Right lobe of liver (tissue), 6 donors: ENCODE data around the gene SPATC1L. TPM values are rescaled to one million over a fixed set of nuclear protein-coding genes. Genes with fewer than 3 reads are reported as not detected.

Source experiments
- ATAC-seq, 4 donors: fragments of 200-7000 bp; cut with Tn5 transposase; one replicate each; pipeline ENCODE4 v1.9.1; 2020; ENCODE audit warnings: mild to moderate bottlenecking in 4 of 4, moderate library complexity in 4 of 4
- DNase-seq, 3 donors: peaks; one replicate each; pipeline ENCODE4 v3.0.0-alpha.2; 2020
- H3K27ac ChIP-seq, 3 donors: fragments of 200-600 bp; one replicate each; pipeline ENCODE4 v1.8.0; 2022
- H3K27me3 ChIP-seq, 2 donors: fragments of 200-600 bp; one replicate each; pipeline ENCODE4 v1.8.0; 2022
- H3K36me3 ChIP-seq, 4 donors: fragments of 200-600 bp; sonication (generic) in 1 of 4; one replicate each; pipeline versions ENCODE4 v1.5.1 to v1.8.0; 2017 to 2022; ENCODE audit warnings: control low read depth in 1 of 4
- H3K4me1 ChIP-seq, 4 donors: fragments of 200-600 bp; sonication (generic) in 1 of 4; one replicate each; pipeline versions ENCODE4 v1.5.1 to v1.8.0; 2017 to 2022; ENCODE audit warnings: control low read depth in 1 of 4
- H3K4me3 ChIP-seq, 3 donors: fragments of 200-600 bp; one replicate each; pipeline ENCODE4 v1.8.0; 2022
- H3K9me3 ChIP-seq, 4 donors: fragments of 200-600 bp; sonication (generic) in 1 of 4; one replicate each; pipeline versions ENCODE4 v1.5.1 to v1.8.0; 2017 to 2022; ENCODE audit warnings: control low read depth in 1 of 4
- CTCF ChIP-seq, 4 donors: fragments of 200-600 bp in 3 of 4; fragments of 450-650 bp in 1 of 4; IDR thresholded peaks; one replicate each; pipeline versions ENCODE4 v1.5.1 to v1.8.0; 2016 to 2022; ENCODE audit warnings: antibody characterized with exemption in 4 of 4, mild to moderate bottlenecking in 2 of 4
- POLR2A ChIP-seq: fragments of 450-650 bp; IDR thresholded peaks from one replicate; pipeline ENCODE4 v1.6.1; 2017; ENCODE audit warnings: antibody characterized with exemption, mild to moderate bottlenecking
- WGBS: methylation state at CpG from one replicate; pipeline ENCODE4 v1.1.6; 2018; ENCODE audit warnings: low coverage, low lambda C conversion rate; ENCODE audit not compliant: insufficient coverage; ENCODE audit errors: missing lambda C conversion rate; 5-methylcytosine and 5-hydroxymethylcytosine counted together
- intact Hi-C, 2 donors: fragments of 100-400 bp; cut with DNase I; formaldehyde crosslinking; loops; one replicate each; pipeline versions ENCODE4 v1.11.2 to v1.14.1; 2022
- total RNA-seq, 6 experiments: library from RNA; depleted of rRNA in 2 of 6; stranded (reverse); fragments of >200 nt in 2 of 6; fragmentation: NEBNext Ultra II Directional in 3 of 6; extraction: Animal tissue kit (Norgen Biotek cat#: 25700) in 3 of 6; gene quantifications; one replicate each; pipeline versions ENCODE4 v1.1.0 to v1.2.4, GENCODE V29; 2016 to 2023
- donor health status: DM: no; HTN: yes; CAD: no.
- donor health status: DM: no; HTN: no; CAD: no.
- donor health status: DM: no; HTN: no; CAD: no.
- donor health status: DM: no; HTN: yes; CAD: no.
- donor health status: DM: no; HTN: yes; CAD: no.

Gene SPATC1L
- total RNA-seq, 6 experiments from 2014 or later, result 0.31 to 1.7 (median 0.51) TPM; not detected in 2

- intact Hi-C loops, result no loop called here
- ATAC-seq (no peak), DNase-seq (peak; percentile 19 to 62 (median 49))
- H3K4me3 ChIP-seq, result no peak overlapping the region
- H3K4me1 ChIP-seq, result no peaks in the 10 kb centered on the region
- H3K27me3 ChIP-seq, result no peaks in the 10 kb centered on the region
- no peaks in the 10 kb centered on the region for H3K9me3 ChIP-seq
- no peaks in the 10 kb centered on the region for H3K36me3 ChIP-seq
- 76% methylated on average over 4 of the region's 29 CpGs for WGBS
- H3K27ac ChIP-seq, result no peak overlapping the region
- TF ChIP-seq POLR2A, result no peak
- no peak for TF ChIP-seq CTCF (IDR thresholded peaks at IDR 0.05)
Observed at GRCh38 chr21:46121286-46122221, 62.7 kb downstream of the SPATC1L start.

GRCh38 chr21:46120301-46121285 is 63.7 kb downstream of the SPATC1L start:
- intact Hi-C loops, result no loop called here

GRCh38 chr21:46119637-46120271 is 64.5 kb downstream of the SPATC1L start:
- no peaks in the 10 kb centered on the region for H3K36me3 ChIP-seq
- H3K9me3 ChIP-seq, result no peaks in the 10 kb centered on the region
- DNase-seq (peak in 2 of 3 donors; percentile 19 to 56), ATAC-seq (no peak)
- no peaks in the 10 kb centered on the region for H3K4me1 ChIP-seq
- no peak overlapping the region for H3K4me3 ChIP-seq
- 82% methylated on average over 2 of the region's 14 CpGs for WGBS
- intact Hi-C loops, result no loop called here
- TF ChIP-seq POLR2A (no peak), CTCF (IDR thresholded peaks at IDR 0.05) (no peak)
- H3K27me3 ChIP-seq, result no peaks in the 10 kb centered on the region
- no peak overlapping the region for H3K27ac ChIP-seq

More at GRCh38 chr21:46120301-46121285, 63.7 kb downstream of the SPATC1L start:
- no peaks in the 10 kb centered on the region for H3K9me3 ChIP-seq
- no peaks in the 10 kb centered on the region for H3K4me1 ChIP-seq
- DNase-seq (peak; percentile 18 to 56 (median 45)), ATAC-seq (no peak)
- no peak overlapping the region for H3K4me3 ChIP-seq
- no peaks in the 10 kb centered on the region for H3K36me3 ChIP-seq
- no peaks in the 10 kb centered on the region for H3K27me3 ChIP-seq
- TF ChIP-seq CTCF (IDR thresholded peaks at IDR 0.05) (no peak), POLR2A (no peak)
- no peak overlapping the region for H3K27ac ChIP-seq
- 69% methylated on average over 6 of the region's 26 CpGs for WGBS

- H3K27me3 ChIP-seq, result no peaks in the 10 kb centered on the region
- intact Hi-C loops, result no loop called here
- TF ChIP-seq POLR2A, result no peak
- TF ChIP-seq CTCF (IDR thresholded peaks at IDR 0.05), result no peak
- H3K27ac ChIP-seq, result no peak overlapping the region
- DNase-seq (peak; percentile 18 to 53 (median 46)), ATAC-seq (no peak)
- H3K9me3 ChIP-seq, result no peaks in the 10 kb centered on the region
- no CpG with 5 or more reads among the region's 12 CpGs for WGBS
- H3K4me3 ChIP-seq, result no peak overlapping the region
- H3K36me3 ChIP-seq, result no peaks in the 10 kb centered on the region
- no peaks in the 10 kb centered on the region for H3K4me1 ChIP-seq
Observed at GRCh38 chr21:46119144-46119636, 65.1 kb downstream of the SPATC1L start.
